Mucosa of gallbladder (tissue), 1 donor: ENCODE results near the gene MVB12B. TPM values are rescaled to one million over a fixed set of nuclear protein-coding genes. Genes with fewer than 3 reads are reported as not detected.

ENCODE experiments used
- DNase-seq: peaks from one replicate; pipeline ENCODE4 v3.0.0-alpha.2; 2020; ENCODE audit warnings: low spot score
- total RNA-seq: library from RNA; stranded (reverse); gene quantifications from one replicate; pipeline ENCODE4 v1.2.1, GENCODE V29; 2021
- donor health status: DM: no; HTN: no; CAD: no.

The MVB12B gene
- total RNA-seq, 1 donor from 2014 or later, result 13.3 TPM

DNA sequence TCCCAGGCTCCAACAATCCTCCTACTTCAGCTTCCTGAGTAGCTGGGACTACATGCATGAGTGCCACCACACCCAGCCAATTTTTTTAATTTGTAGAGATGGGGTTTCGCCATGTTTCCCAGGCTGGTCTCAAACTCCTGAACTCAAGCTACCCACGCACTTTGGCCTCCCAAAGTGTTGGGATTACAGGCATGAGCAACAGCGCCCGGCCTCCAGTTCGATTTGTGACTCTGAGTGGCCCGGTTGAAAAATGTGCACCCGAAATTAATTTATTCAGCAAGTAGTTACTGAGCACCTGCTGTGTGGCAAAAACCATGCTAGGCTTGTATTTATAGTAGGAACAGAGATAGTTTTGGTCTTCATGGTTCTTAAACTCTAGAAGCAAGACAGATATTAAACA is 58.3 kb downstream of the MVB12B start:
- no peak for DNase-seq

DNA sequence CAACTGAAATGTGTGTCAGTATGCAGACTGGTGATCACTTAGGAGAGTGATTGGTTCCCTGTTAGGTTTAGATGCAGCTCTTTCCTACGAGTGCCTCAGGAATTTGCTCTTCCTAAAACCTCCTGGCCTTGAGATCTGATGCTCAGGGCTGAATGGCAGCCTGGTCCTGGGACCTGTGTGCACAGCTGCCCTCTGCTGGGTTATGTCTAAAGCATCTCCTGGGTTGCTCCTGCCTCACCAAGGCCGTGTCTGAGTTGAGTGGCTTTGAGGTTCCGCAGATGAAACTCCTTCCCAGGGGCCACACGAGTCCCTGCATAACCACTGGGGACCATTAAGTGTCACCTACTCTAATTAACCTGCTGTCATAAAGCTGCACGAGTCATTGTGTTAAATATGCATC is 59.5 kb downstream of the MVB12B start:
- DNase-seq, result no peak

DNA sequence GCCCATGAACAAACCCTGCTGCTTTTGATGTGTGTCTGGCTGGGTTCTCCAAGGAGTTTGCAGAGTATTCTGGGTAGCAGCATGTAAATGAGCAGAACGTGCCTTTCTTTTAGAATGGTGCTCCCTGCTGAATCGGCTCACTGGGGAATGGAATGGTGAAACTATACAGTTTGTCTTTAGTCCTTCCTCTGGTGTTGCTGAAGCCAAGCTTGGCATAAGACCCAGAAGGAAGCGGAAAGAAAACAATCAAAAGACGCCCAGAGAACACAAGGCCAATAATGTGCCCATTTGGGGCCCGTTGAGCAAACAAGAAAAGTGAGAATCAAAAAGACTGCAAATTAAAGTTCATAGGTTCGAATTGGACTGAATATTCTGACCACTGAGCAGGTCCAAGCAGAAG is 60.1 kb downstream of the MVB12B start:
- no peak for DNase-seq

DNA sequence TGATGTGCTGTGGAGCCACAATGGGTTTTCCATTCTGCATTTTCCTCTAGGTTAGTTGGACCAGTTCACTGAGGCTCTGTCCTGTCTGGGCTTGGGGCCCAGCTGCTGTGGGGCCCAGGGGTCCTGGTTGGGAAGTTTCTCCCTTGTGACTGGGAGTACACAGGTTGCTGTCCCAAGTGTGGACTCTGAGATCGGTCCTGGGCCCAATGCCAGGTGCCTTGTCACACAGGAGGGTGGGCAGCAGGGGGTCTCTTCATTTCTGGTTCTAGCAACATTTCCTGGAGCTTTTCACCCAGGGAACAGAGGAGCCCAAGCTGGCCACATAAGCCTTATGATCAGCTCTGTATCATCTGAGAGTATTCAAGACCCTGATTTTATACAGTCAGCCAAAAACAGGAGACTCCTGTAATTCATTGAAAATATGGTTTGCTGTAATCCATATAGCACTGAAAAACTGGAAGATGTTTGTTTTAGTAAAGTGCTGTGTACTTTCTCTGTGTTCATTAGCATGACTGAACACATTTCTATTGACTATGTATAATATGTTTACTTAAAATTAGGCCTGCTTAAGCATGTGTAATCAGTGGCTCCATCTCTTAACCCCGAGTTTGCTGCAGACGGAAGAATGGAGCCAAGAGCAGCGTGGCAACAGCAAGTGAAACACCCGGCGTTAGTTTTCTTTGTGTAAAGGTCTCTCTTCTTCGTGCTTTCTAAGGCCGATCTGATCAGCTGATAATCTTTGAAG is 62.5 kb downstream of the MVB12B start:
- no peak for DNase-seq

DNA sequence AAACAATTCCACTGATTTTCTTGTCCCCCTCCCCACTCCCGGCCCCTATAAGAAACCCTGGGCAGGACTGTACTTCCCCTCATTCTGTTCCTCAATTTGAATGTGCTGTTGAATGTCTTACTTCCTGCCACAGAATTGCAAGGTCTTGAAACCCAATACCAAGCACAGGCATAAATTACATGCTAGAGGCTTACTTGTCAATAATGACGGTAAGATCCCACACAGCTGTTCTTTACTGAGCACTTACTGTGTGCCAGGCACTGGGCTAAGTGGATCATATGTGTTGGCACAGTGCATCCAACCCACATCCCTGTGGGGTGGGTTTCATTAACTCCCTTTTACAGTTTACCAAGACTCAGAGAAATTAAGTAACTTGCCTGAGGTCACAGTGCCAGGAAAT is 63.4 kb downstream of the MVB12B start:
- no peak for DNase-seq

DNA sequence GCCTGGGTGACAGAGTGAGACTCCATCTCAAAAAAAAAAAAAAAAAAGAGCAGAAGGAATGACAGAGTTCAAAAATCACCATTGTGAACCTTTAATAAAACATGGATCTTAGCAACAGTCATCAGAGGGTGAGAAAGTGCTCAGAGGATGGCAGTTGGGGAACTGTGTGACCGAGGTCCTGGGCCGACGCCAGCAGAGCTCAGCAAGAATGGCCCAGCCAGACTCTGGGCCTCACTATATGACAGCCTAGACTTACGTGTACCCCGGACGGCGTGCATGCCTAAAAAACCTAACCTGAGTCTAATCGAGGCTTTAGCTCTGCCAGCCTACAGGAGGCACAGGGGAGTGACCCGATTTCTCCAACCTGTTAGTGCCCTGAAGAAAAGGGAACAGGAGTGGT is 64.3 kb downstream of the MVB12B start:
- no peak for DNase-seq

DNA sequence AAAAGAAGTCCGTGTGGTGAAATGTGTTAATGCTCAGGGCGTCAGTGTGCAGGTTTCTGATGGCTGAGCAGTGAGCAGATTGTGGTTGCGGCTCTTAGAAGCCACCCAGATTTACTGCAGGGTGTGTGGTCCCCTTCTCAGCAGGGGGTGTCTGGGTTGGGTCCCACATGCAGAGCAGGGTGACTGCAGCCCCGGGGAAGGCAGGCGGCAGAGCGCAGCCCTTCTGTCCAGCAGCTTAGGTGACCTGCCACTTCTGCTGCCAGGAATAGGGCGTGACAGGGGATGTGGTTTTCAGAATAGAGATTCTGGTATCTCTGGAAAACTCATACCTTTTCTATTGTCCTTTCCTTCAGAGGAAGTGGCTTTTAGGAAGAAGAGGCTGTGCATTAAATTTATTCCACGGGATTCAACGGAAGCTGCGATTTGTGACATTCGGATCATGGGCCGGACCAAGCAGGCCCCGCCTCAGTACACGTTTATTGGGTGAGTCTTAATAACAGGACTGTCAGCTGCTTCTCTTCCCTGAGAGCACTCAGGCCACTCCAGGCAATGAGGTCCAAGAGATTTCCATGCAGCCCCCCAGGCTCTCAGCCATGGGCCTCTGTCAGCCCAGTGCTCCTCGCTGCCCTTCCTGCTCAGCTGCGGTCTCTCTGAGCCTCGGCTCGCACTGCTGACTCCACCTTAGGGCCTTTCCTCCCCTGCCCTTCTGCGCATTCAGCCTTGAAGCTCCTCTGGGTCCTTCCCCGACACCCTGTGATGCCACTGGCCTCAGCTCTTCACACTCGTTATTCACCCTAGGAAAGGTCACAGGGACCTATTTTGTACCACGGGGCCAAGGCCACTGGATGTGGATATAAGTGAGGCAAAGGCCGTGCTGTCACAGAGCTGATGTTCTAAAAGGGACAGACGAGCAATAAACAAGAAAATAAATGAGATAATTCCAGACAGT is 65.4 kb downstream of the MVB12B start:
- no peak for DNase-seq

DNA sequence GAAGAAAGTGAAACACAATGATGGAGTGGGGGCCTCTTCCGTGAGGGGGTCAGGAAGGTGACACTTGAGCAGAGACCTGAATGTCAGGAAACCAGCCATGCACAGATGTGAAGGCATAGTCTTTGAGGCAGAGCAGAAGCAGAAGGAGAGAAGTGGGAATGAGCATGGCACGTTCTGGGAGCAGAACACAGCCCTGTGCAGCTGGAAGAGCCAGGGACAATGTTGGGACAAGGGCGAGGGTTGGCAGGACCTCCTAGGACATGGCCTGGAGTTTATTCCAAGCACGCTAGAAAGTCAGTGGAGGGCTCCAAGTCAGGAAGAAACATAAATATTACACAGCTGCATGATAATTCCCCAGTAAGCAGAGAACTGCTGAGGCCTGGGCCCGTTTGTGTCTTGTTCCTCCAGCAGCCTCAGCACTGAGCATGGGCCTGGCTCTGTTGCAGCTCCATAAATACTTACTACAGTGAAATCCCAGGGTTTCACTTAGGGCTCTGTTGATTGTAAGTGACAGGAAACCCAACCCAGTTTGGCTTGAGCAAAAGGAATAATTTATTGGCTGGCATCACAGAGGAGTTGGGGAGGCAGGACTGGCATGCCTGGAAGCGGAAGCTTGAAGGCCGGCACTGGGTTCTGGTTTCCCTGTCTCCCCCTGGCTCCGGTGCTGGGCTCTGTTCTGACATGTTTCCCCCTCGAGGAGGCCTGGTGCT is 66.2 kb downstream of the MVB12B start:
- DNase-seq, result no peak

DNA sequence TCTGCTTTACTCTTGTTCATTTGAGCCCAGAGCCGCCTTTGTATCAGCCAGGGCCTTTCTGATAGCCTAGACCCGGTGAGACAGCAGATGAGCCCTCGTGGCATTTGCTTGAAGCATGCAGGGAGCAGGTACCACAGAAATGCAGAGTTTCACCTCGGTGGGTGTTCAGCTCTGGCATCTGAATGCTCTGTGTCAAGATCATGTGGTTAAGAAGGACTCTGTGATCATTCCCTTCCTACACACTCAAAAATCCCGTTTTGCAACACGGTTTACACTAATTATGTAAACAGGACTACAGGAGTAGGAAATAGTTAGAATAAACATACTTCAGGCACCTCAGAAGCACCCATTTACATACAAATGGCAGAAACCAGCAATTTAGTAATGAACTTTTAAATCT is 67.2 kb downstream of the MVB12B start:
- DNase-seq, result no peak

DNA sequence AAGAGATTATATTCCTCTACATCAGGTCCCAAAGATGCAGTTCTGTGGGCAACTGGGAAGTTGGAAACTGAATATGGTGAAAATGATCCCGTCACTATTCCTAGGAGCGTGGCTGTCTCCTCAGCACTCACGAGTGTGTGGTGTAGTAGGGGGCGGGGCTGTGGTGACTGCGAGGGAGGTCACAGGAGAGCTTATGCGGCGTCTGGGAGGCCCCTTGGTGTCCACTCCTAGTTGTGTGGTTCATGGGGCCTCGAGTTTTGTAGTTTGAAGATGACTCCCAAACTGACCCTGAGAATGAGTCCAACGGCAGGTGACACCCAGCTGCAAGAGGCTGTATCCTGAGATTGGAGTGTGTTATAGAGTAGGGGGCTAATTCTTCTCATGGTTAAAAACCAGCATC is 68.2 kb downstream of the MVB12B start:
- no peak for DNase-seq

DNA sequence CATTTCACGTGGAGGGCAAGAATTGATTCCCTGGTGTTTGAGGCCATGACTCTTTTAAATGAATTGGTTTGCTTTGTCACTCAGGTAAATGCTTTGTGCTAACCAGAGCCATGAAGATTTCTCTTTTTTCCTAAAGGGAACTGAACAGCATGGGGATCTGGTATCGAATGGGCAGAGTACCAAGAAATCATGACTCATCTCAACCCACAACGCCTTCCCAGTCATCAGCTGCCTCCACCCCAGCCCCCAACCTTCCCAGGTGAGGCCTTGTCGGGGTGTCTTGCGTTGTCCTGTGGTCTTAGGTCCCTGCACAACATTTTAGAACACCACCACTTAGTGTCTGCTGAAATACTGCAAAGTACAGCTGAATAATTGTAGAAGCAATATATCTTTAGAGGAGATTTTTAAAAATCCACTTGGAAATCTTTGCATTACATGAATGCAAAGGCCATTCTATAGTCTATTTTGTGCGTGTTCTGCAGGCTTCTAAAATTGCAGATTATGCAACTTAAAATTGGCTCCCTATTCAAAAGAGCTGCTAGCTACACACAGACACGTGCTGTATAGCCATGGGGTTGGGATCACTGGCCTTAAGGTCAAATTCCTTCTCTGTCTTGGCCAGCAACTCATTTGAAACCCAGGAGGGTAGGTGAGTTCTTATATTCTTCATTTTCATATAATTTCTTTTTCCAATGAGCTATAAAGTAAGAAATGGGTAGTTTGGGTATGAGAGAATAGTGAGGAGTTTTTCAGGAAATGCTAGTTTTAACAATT is 69.0 kb downstream of the MVB12B start:
- no peak for DNase-seq

DNA sequence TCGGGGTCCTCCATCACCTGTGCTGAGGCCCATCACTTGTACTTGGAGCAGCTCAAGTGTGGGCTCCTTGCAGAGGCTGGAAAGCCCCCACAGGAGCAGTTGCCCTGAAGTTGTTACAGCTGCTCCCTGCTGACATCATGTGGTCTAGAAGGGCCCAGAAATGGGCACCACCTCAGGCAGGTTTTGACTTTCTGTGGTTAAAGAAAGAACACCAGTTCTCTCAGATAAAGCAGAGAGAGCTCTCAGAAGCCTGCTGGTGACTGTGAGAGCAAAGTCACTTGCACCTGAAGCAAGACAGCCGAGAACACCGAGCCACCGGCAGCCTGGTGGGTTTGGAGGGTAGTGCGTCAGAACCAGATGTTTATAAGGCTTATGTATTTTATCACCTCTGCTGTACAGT is 70.4 kb downstream of the MVB12B start:
- peak; percentile 34 for DNase-seq

DNA sequence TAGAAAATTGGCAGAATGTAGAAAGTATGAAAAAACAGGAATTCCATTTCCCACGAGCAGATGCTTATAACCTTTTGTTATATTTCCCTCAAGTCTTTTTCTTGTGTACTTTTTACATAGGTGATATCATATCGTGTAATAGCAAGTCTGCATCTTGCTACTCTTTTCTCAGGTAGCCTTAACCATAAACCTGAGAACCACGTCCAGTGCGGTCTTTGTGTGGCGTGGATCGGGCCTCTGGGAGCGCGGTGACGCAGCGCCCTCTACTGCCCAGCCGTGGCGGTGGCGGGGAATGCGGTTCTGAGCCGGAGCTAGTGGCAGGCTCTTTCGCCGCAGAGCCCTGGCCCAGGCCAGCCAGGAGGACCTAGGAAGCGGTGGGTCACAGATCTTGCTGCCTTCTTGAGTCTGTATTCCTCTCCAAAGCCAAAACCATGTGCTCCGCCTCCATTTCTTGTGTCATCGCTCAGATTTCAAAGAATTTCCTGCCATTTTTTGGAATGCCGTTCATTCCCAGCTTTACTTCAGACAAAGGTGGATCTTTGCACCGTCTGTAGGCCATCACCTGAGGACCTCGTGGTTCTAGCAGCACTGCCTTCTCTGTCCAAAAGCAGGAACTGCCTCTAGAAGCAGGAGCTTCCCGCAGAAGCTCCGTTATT is 71.9 kb downstream of the MVB12B start:
- peak; percentile 82 for DNase-seq

DNA sequence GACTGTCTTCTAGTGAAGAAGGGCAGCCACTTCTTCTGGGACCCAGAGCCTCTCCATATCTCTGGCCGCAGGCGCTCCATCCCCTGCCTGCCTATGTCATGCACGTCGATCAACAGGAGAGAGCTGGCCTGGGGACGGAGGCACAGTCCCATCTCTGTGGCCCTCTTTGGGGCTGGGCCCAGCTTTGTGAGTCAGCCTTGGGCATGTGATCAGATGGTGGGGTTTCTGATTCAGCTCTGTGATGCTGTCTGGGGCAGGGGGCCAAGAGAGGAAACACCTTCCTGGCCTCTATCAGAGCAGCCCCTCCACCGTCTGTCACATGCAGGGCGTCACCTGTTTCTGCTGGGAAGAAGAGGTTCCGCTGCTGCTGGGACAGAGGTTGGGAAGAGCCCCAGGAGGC is 72.6 kb downstream of the MVB12B start:
- DNase-seq, result no peak

DNA sequence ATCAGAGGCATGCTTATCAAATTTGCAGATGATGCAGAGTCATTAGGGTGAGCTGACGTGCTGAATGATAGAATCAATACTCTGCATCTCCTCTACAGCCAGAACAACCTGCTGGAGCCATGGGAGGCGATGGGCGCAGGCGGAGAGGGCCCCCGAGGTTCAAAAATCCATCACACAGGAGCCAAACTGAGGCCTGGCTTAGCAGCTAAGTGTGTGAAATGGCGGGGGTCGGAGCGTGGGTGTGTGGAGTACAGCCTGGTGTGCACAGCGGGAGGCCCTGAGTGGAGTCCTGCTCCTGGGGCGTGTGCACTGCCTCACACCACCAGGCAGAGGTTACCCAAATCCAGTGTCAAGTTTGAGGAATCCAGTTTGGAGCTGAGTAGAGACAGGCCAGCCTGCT is 73.2 kb downstream of the MVB12B start:
- DNase-seq, result no peak

DNA sequence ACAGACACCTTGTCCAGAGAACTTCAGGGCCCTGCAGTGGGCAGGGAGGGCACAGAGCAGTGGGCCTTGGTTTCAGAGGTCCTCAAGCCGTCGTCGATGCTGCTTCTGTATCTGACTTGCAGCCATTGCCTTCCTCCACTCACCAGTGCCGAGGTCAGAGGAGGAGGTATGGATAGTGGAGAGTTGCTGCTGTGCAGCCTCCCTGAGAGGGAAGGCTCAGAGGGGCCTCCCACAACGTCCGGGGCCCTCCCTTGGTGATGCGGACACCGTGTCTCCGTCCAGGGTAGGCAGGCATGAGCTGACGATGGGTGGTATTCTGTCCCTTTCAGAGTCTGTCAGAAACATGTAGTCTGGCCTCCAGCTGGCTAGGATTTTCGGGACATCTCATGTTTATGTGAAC is 73.9 kb downstream of the MVB12B start:
- DNase-seq, result no peak

DNA sequence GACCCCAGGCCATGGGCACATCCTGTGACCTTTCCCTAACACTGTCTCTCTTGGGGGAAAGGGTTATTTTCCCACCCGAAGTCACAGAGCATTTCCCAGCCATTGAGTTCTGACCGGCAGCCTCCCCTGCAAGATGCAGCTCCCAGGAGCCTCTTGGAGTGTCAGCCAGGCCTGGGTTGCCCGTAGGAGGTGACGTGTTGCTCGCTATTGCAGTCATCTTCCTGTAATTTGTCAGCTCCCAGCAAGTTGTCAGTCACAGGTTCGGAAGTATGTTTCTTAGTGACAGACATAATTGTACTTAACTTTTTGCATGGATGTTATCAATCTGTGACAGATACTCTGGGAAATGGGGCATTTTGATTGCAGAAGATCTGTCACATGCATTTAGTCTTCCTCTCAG is 74.5 kb downstream of the MVB12B start:
- DNase-seq, result no peak

DNA sequence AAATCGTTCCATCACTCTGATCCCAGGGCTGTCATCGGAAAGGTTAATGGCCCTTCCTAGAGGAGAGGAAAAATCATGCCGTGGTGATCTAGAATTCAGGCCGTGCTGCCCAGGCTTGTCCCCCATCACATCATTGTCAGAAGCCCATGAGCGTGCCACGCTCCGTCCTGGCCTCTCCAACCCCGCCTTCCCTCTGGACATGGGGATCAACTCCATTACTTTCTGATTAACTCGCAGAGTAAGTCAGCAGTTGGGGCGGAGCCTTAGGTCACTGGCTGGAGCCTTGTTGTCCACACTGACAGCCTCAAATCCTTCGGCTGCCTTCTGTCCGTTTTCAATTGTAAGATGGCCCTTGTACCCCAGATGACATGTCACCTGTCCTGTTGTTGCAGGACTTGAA is 75.0 kb downstream of the MVB12B start:
- no peak for DNase-seq

DNA sequence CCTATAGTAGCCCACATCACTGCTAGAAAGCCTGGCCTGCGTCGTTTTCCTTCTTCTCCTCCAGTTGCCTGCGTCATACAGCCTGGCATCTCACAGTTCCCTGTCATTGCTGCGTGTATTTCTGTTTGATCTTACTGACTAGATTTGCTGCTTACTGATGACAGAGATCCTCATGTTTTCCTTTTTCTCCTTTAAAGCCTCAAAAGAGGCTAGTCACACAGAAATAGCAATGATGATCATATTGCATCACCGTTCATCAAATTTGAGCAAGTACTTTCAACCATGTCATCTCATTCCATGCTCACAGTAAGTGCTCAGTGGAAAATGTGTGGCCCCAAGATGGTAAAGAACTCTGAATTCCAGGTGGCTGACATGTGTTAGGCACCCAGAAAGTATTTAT is 76.8 kb downstream of the MVB12B start:
- no peak for DNase-seq

DNA sequence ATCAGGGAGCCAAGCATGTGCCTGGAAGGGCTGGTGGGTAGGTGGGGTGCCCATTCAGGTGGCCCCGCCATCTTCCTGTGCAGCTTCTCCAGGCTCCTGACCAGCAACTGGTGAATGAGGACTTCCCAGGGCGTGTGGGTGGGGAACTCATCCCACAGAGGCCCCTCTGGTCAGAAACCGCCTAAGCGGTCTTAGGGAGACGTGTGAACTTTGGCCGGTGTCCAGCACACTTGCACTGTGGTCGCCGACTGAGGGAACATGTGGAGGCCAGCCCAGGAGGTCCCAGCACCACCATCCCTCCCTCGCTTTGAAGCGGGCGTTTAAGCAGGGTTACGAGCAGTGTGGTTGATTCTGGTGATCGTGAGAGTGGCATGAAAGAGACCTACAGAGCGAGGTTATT is 77.8 kb downstream of the MVB12B start:
- DNase-seq, result no peak

DNA sequence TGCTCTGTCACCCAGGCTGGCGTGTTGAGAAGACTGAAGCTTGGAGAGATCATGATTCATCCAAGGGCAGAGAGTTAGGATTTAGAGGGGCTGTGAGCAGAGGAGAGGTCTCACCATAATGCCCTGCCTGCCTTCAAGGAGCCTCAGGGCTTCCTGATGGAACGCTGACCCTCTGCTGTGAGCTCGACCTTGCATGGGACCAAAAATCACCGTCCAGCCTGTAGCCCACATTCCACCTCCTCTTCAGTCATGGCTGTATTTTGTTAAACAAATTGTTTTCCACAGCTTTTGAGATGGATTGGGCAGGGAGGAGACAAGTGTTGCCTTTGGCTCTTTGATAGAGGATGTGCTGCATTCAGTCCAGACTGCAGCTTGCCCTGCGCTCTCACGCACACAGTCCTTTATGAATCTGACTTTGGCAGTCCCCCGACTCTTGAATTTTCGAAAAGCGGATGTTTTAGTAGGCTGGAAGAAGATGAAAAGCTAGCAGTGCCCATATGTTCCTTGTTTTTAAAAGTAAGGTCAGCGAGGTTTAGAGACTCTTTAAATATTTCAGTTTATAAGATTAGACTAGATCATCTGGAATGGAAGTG is 79.5 kb downstream of the MVB12B start:
- DNase-seq, result no peak
